NCI-H748 treated with DMSO at 0.1 percent for 48 hours (cell line): Measurements from ENCODE around the gene GSDME.

Source experiments
- DNase-seq: peaks from one replicate; lab custom pipeline; 2025; lab: John Stamatoyannopoulos, UW

The GSDME gene

DNA sequence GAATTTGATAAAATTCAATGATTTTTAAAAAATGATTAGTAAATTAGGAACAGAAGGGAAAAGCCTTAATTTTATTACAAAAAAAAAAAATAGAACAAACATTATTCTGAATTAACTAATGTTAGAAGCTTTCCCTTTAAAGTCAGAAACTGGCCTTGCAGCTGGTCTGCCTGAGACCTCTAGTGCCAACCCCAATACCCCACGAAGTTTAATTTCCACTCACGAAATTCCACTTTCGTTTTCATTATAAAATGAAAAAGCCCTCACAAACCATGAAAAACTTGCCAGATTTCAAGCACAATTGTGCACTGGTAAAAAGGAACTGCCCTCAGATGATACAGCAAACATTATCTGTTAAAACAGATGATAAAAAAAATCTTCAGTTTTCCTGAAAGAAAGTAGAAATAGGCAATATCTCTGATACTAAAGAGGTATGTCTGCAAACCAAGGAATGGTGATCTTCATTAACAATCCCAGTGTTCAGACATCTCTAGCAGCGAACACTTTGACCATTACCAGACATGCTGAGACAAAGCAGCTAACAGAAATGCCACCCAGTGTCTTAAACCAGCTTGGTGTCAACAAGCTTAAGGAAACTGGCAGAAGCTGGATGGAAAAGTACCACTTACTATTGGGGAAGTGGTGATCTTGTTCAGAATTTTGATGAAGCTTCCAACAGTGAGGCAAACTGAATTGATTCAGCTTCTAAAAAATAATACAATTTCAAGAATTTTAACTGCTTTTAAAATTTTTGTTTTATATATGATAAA is 103.8 kb downstream of the GSDME start:
- no peak for DNase-seq

DNA sequence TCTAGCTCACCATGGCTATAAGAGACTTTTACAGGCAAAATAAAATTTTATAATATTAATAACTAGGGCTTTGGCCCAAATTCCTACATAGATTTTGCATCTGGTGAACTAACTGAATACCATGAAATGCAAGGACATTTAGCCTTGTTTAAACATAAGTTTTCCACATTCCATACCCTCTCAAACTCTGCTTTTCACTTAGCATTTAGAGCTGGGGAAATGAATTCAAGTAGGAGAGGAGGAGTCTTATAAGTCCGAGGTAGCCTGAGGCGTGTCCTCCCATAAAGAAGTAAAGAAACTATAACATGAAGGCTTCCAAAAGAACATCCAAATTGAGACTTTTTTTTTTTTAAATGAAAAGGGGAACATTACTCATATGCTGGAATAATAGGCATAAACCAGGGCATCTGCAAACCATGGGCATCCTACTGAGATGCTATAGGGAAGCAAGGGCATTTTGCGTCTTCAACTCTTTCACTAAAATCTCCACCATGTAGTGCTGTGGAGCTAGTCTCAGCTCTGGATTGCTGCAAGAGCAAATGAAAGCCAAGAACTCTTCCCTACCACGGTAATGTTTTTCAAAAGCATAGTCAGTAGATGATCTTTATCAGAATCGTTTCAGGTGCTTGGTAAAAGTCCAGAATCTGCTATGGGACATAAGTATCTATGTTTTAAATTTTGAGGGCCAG is 104.9 kb downstream of the GSDME start:
- DNase-seq = no peak
